NK-92 (cell line): ENCODE data around the gene LYPLAL1.
"Not testable (repeated sequence)": the region's sequence is repeated elsewhere in the genome, so short reads cannot be mapped to it uniquely, and the experiment has no call there.

Experiments
- DNase-seq: peaks from one replicate; lab custom pipeline; 2025; ENCODE audit not compliant: unreplicated experiment; lab: John Stamatoyannopoulos, UW

The LYPLAL1 gene

DNA sequence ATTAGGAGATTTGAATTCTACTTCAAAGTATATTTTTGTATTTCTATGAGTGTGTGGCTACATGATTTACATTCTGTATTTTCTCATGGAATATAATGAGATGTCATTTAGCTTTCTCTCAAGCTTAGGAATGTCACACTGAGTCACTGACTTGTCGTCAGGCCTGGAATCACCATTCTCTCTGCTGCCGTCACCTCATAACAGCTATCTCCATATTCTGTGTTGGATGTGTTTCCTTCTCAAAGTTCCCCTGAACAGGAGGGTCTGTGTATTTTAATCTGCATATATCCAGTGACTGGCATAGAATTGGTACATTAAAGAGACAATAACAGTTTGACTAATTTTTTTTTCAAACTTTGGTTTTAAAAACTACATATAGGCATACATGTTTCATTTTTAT, 35.9 kb downstream of the LYPLAL1 start:
- no peak for DNase-seq

DNA sequence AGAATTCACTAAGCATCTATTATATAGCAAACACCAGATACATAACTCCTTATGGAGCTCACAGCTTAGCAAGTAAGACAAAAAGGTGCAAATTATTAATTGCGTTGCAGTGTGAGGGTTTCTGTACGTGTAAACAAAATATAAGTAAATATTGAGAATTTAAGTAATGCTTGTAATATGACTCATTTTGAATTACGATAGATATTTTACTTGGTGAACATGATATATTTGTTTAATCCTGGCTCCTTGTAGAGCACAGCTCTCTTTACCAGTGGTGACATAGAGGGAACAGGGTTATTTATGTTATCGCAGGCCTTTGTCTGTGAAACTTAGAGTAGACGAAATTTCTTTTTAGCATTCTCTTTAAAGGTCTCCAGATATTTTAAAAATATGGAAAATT, 36.4 kb downstream of the LYPLAL1 start:
- no peak for DNase-seq

DNA sequence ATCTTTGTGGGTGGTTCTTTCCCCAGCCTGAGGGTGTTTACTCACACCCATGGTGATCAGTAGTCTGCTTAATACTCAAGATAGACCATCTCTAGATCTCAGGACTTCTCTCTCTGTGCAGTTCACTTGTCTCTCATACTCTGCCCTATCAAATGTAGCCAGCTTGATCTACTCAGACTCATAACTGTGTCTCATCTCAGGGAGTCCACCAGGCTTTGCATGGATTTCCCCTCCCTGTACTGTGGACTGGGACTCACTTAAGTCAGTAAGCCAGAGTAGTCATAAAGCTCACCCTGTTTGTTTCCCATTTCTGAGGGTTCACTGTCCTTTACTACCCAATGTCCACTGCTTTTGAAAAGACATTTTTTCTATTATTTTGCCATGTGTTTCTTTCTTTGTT, 41.8 kb downstream of the LYPLAL1 start:
- no peak for DNase-seq

DNA sequence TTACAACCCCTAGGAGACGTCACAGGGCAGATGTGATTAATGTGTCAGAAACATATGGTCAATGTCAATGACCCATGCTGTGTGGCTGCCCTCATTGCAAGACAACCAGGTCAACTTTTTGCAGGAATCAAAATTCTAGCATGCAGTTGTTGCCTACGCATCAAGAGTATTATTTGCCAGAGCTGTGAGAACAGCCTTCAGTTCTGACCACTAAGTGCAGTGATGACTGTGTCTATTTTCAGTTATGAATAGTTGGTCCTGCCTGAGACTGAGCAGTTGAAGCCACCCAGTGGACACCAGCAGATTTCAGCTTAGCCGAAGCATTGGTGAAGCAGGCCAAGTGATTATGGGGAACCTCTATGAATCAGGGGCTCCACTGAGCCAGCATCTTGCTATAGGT, 47.3 kb downstream of the LYPLAL1 start:
- no peak for DNase-seq

DNA sequence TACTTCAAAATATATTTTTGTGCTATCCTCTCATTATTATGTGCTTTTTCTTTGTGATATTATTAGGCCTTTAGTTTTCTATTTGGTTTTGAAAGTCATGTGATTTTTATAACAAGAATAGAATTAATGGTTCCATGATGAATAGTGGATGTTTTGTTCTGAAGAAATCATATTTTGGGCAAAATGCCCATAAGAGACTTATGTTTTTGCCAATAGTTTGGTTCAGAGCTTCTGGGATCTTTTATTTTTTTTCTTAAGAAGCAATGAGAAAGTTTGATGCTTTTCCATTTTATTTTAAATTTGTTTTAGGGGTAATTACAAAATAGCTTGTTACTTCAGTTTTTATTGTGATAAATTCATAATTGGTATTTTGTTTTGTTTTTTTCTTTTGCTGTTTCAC, 49.8 kb downstream of the LYPLAL1 start:
- DNase-seq, result no peak

DNA sequence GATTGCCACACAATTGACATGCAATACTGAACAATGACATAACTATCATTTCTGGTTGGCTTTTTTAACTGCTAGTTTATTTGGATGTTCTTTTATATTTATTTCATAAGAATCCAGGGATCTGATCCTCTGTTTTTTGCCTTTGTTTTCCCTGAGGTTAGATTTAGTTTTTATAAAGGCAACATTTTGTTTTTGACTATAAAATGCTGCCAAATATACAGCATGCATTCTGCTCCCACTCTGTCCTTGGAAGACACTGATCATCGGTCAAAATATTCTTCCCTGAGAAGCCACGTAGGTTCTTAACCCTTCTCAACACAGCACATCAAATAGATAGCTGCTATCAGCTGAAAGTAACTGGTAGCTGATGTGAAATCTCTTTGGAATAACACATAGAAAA, 52.5 kb downstream of the LYPLAL1 start:
- no peak for DNase-seq

DNA sequence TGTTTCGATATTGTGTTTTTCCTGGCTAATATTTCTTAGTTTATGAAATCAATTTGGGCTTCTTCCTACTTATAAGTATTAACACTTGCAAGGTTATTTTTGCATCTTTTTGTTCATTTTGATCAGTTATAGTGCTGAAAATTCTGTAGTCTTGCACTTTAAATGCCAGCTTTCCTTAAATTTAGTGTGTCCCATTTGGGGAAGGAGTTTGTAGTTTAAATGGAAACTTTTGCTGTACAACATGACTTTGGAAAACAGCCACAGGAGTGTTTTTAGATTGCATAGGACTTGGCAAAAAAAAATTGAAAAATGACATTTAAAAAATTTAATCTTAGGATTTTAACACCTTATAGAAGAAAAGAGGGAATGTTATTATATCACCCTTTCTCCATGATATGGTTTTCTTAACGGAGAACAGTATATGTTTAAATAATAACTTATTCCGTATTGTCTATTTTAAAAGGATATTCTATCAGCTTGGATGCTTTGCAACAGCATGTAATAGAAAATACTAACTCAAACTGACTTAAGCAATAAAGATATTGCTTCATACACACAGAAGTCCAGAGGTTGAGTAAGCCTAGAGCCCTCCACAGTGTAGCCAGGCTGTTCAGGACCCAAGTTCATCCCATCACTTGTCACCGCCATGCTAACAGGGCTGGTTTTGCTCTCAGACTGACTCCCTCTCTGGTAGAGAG, 53.8 kb downstream of the LYPLAL1 start:
- DNase-seq, result no peak

DNA sequence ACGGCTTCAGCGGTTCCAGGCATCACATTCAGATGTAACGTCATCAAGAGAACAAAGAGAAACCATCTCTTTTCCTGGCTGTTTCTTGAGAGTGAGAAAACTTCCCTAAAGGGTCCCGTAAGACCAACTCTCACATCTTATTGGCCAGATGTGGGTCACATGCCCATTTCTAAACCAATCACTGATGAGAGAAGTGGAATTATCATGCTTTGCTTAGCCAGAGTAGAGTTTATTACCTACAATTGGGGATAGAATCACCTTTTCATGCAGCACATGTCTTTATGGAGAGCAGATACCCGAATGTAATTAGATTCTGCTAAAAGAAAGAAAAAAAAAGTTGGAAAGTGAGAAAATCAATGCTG, 54.4 kb downstream of the LYPLAL1 start:
- DNase-seq, result no peak

DNA sequence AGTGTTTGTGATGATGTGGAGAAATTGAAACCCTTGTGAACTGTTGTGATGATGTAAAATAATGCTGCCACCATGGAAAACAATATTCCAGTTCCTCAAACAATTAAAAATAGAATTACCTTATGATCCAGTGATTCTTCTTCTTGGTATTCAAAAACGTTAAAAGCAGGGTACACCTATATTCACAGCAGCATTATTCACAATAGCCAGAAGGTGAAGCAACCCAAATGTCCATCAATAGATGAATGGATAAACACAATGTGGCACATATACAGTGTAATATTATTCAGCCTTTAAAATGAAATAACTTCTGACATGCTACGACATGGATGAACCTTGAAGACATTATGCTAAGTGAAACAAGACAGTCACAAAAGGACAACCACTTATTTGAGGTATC, 59.2 kb downstream of the LYPLAL1 start:
- no peak for DNase-seq

DNA sequence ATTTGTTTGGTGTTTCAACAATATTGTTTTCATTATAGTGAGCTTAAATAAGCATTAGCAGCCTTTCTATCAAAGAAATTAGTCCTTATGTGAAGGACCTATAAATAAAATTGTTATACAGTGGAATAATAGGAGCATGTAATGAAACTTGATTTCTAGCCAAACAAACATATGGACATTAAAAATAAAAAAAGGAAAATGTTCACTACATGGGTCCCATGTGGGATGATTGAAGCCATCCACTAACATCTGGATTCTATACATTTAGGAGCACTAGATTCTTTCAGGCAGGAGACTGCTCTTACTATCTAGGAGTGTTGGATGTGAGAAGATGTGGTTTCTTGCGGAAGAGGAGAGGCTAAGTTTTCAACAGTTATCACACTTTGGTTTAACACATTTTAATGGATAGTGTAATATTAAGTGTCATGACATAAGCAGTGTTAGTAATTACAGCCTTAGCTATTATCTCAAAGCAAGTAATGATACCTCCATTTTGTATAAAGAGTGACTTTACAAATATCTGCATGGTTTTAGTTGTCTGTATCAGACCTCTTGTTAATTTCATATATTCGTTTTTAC, 62.3 kb downstream of the LYPLAL1 start:
- DNase-seq, result no peak

DNA sequence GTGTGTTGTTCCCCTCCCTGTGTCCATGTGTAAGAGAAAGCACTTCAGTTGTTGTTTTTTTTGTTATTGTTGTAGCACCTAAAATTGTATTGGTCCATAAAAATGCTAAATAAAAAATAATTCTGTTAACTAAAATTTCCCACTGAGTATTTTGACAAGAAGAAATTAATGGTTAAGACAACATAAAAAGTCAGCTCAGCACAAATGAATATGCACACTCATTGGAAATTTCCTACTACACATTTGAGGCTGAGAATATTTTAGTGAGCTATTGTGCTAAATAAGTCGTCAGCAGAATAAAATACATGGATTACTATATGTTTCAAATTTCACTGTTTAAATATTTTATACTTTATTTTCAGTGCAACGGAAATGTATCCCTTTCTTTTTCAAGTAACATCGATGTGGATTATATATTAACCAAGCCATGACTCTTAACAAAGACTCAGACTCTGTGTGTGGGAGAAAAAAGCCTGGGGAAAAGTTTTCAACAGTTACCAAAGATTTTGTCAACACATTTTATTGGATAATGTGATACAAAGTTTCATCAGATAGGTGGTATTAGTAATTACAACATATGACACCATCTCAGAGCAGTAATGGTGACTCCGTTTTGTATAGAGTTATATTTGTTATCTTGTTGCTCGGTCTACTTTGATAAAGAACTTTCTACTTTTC, 63.4 kb downstream of the LYPLAL1 start:
- no peak for DNase-seq

DNA sequence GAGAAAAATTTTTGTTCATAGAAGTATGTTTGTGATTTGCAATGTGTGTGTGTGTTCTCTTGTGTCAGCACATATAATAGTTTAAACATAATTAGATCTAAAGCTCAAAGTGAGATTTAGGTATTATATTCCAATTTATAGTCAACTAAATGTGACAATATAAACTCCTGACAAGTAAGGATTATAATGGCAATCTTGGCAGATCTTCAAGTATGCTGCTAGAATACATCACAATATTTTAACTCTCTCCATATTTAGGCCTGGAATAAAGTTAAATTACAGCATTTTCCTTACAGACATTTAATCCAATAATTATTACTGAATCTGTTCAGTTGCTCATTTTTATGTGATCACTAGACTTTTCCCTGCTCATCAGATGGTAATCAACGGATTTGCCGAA, 65.8 kb downstream of the LYPLAL1 start:
- no peak for DNase-seq

DNA sequence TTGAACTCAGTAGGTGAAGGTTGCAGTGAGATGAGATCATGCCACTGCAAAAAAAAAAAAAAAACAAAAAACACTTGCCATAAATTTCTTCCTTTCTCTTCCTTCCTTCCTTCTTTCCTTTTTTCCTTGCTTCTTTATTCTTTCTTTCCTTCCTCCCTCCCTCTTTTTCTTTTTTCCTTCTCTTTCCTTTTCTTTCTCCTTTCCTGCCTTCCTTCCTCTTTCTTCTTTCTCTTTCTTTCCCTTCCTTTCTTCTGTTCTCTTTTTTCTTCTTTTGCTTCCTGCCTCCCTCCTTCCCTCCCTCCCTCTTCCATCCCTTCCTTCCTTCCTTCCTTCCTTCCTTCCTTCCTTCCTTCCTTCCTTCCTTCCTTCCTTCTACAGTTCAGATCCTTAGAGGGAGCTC, 71.2 kb downstream of the LYPLAL1 start:
- DNase-seq, result no peak

DNA sequence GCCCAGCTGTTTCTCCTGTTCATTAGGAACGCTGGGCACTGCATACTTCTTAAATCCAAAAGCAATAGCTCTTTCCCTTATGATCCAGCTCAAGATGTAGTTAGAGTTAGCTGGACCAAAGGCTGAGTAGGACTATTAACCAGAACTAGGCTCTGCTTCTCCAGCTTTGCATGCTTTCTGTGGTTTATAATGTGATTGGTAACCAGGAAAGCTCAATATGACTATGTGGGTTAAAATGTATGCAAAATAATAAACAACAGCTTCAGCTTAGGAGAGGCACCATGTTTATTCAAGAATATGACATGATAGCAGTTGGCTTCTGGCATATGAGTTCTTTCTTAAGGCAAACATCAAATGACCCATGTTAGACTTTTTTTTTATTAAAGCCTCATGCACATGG, 73.8 kb downstream of the LYPLAL1 start:
- no peak for DNase-seq

DNA sequence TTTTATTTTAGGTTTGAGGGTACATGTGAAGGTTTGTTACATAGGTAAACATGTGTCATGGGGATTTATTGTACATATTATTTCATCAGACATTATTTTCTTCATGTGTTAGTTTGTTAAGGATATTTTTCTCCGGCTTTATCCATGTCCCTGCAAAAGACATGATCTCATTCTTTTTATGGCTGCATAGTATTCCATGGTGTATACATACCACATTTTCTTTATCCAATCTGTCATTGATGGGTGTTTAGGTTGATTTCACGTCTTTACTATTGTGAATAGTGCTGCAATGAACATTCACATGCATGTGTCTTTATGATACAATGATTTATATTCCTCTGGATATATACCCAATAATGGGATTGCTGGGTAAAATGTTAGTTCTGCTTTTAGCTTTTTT, 76.8 kb downstream of the LYPLAL1 start:
- not testable (repeated sequence) for DNase-seq

DNA sequence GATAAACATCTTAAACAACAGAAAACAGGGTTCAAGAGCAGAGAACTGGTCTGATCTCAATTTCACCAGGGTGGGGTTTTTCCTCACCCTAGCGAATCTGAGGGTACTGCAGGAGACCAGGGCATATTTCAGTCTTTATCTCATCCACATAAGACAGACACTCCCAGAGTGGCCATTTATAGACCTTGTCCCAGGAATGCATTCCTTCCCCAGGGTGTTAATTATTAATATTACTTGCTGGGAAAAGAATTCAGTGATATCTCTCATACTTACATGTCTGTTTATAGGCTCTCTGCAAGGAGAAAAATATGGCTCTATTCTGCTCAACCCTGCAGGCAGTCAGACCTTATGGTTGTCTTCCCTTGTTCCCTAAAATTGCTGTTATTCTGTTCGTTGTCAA, 84.1 kb downstream of the LYPLAL1 start:
- DNase-seq, result no peak

DNA sequence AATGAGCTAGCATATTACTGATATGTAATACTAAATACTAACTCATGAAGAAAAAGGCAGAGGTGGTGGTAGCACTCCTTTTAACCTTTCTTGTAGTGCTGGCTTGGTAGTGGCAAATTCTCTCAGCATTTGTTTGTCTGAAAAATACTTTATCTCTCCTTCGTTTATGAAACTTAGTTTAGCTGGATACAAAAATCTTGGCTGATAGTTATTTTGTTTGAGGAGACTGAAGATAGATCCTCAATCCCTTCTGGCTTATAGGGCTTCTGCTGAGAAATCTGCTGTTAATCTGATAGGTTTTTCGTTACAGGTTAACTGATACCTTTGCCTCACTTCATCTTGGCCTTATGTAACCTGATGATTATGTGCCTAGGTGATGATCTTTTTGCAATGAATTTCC, 87.8 kb downstream of the LYPLAL1 start:
- DNase-seq, result no peak
